Activated T-cell treated with anti-CD3 and anti-CD28 coated beads, Interleukin-2, amount 50 U/mL, for 24 hours (primary cell): Measurements from ENCODE around the gene MTMR3.
A peak's percentile ranks its signal among the peaks of the same experiment; 100 is the strongest.
"Not testable (repeated sequence)": the region's sequence is repeated elsewhere in the genome, so short reads cannot be mapped to it uniquely, and the experiment has no call there.

Source experiments
- DNase-seq: peaks from one replicate; pipeline ENCODE4 v3.0.0-alpha.2; 2020
- H3K27ac Mint-ChIP-seq: 2 replicates; pipeline ENCODE4 v1.8.0; 2020; ENCODE audit warnings: mild to moderate bottlenecking, mixed read lengths
- H3K27me3 Mint-ChIP-seq: 2 replicates; pipeline ENCODE4 v1.8.0; 2020; ENCODE audit warnings: mixed read lengths
- H3K36me3 Mint-ChIP-seq: 2 replicates; pipeline ENCODE4 v1.8.0; 2020; ENCODE audit warnings: low read depth, mixed read lengths
- H3K4me1 Mint-ChIP-seq: 2 replicates; pipeline ENCODE4 v1.8.0; 2020; ENCODE audit warnings: low read depth, mixed read lengths
- H3K4me3 Mint-ChIP-seq: 2 replicates; pipeline ENCODE4 v1.8.0; 2020; ENCODE audit warnings: mild to moderate bottlenecking, moderate library complexity, mixed read lengths
- H3K9me3 Mint-ChIP-seq: 2 replicates; pipeline ENCODE4 v1.8.0; 2020; ENCODE audit warnings: mixed read lengths

MTMR3 gene

DNA sequence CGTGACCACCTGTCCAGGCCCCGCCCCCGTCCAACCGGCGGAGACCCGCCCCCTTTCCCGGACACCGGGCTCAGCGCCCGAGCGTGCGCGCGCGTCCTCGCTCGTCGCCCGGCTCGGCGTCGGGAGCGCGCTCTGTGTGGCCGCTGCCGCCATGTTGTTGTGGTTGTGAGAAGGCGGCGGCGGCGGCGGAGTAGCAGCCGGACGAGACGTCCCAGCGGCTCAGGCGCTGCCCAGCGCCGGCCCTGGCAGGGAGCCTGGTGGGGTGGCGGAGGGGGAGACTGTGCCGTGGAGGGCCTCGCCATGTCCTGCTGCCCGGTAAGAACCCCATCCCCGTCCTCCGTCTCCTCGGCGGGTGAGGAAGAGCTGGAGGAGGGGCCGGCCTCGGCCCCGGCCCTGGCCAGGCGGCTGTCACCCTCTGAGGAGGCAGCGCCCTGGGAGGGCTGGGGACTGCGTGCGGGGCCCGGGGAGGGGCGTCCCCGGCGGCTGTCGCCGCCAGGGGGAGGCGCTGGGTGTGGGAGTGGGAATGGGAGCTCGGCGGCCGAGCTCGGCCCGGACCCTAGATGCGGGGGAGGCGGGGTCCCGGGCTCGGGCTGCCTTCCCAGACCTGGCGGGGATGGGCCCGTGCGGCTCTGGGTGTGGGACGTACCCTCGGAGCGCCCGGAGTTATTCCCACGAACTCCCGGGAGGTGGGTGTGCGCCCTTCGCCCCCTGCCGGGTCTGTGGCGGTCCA is at the start of gene MTMR3:
MTMR3 (plus strand) TSS at position 130 of the 730 bp plus-strand sequence. CDS start 87,886 bp downstream, outside the sequence.
- Mint-ChIP-seq H3K9me3 (no peaks in the 10 kb centered on the region), H3K27ac (peak within 1 kb of the TSS; percentile 86), H3K27me3 (no peaks in the 10 kb centered on the region), H3K4me1 (peaks cover 10% of the 10 kb centered on the region), H3K36me3 (peaks cover 5% of the 10 kb centered on the region), H3K4me3 (peak within 1 kb of the TSS; percentile 90)
- peak; percentile 98 for DNase-seq

DNA sequence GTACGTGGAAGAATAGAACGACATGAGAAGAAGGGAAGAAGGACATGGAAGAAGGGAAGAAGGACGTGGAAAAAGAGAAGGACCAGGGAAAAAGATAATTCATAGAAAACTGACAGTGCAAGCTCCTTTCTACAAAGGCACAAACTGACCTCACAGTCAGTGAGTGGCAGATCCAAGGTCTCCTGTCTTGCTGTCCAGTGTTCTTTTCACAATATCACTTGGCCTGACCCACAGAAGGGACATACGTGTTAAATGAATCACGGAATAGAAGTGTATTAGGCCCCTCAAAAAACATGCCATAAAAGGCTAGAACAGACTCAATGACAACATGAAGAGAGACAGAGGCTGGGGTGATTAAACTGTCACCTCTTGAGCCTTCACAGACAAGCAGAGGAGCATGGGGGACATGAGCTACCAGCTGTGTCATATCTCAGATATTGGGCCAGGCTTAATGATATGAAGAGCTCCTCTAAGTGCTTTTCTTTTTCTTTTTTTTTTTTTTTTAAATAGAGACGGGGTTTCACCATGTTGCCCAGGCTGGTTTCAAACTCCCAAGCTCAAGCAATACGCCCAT is 49.5 kb upstream of the MTMR3 start:
- peaks cover 39% of the 10 kb centered on the region for H3K4me1 Mint-ChIP-seq

DNA sequence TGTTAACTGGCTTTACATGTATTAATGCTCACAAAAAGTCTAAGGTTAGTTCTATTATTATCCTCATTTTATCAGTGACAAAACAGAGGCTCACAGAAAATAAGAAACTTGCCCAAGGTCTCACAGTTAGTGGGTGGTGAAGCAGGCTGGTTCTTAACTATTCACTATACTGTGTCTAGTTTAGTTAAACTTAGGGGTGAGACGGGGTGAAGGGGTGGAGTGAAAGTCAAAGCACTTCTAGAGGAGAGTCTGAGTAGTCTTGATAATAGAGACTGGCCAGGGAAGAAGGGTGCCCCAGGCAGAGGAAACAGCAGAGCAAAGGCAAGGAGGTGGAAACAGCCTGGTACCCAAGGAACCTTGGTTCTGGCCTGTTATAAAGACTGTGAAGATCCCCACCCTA is 48.9 kb upstream of the MTMR3 start:
- DNase-seq = no peak
- no peaks in the 10 kb centered on the region for H3K9me3 Mint-ChIP-seq
- H3K4me3 Mint-ChIP-seq = no peak overlapping the region
- peaks cover 71% of the 10 kb centered on the region for H3K36me3 Mint-ChIP-seq
- peaks cover 45% of the 10 kb centered on the region for H3K4me1 Mint-ChIP-seq
- H3K27me3 Mint-ChIP-seq = no peaks in the 10 kb centered on the region
- no peak overlapping the region for H3K27ac Mint-ChIP-seq

More for the DNA sequence above, 49.5 kb upstream of the MTMR3 start:
- Mint-ChIP-seq H3K27ac (no peak overlapping the region), H3K36me3 (peaks cover 75% of the 10 kb centered on the region), H3K4me3 (no peak overlapping the region), H3K9me3 (no peaks in the 10 kb centered on the region), H3K27me3 (no peaks in the 10 kb centered on the region)
- DNase-seq = no peak

DNA sequence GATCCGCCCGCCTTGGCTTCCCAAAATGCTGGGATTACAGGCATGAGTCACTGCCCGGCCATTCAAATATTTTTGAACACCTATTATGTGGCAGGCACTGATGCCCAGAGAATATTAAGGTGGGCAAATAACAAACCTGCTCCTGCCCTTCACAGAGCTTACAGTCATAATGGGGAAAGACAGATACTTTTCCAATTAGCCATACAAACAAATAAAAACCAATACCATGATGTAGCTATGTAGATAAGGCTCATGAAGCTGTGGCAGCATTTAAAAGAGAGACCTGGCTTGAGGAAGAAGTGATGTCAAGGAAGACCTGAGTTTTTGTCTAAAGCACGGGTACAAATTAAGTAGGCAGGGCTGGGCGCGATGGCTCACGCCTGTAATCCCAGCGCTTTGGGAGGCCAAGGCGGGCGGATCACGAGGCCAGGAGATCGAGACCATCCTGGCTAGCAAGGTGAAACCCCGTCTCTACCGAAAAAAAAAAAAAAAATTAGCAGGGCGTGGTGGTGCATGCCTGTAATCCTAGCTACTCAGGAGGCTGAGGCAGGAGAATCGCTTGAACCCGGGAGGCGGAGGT is 46.1 kb upstream of the MTMR3 start:
- Mint-ChIP-seq H3K36me3 (peaks cover 43% of the 10 kb centered on the region), H3K27ac (peak overlapping the region; percentile 77), H3K4me3 (peak overlapping the region; percentile 87), H3K4me1 (peaks cover 39% of the 10 kb centered on the region)
- H3K9me3 Mint-ChIP-seq, H3K27me3 Mint-ChIP-seq, DNase-seq: not testable (repeated sequence)

DNA sequence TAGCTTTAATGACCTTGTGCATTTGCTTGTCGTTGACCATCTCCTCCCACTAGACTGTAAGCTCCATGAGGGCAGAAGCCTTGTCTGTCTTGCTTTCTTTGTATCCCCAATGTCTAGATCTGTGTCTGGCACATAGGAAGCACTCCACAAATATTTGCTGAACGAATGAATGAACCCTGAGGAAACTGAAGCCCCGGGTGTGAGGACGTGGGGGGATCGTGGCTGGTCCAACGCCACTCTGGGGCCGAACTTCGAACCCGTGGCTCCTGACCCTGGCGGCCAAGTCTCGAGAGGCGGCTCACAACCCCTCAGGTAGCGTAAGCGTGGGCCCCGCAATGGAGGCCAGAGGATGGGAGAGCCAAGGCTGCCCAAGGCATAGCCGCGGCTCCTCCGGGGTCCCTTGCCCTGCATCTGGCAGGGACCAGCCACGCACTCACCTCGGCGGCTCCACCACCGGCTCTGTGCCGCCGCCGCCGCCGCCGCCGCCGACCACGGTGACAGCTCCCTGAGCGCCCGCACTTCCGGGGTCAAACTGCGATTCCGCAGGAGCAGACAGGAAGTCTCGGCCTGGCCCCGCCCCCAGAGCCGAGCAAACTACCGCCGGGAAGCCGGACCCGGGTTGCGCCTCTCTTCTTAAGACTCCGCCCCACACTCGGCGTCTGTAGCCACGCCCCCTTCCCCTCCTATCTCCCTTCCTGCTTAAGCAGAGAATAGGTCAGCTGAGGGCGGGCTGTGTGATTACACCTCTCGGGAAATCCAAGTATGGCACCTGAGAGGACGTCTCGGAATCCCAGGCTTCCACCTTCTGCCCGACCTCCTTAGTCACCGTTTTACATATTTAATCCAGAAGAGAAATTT is 45.0 kb upstream of the MTMR3 start, which contains the start of gene ASCC2:
ASCC2 (minus strand) TSS at position 534 of the 858 bp plus-strand sequence. CDS start 5,949 bp downstream, outside the sequence.
- Mint-ChIP-seq H3K4me1 (peaks cover 37% of the 10 kb centered on the region), H3K27me3 (no peaks in the 10 kb centered on the region), H3K36me3 (peaks cover 32% of the 10 kb centered on the region), H3K9me3 (no peaks in the 10 kb centered on the region), H3K27ac (peak within 1 kb of the TSS; percentile 95), H3K4me3 (peak within 1 kb of the TSS; percentile 87)
- peak; percentile 99 for DNase-seq

DNA sequence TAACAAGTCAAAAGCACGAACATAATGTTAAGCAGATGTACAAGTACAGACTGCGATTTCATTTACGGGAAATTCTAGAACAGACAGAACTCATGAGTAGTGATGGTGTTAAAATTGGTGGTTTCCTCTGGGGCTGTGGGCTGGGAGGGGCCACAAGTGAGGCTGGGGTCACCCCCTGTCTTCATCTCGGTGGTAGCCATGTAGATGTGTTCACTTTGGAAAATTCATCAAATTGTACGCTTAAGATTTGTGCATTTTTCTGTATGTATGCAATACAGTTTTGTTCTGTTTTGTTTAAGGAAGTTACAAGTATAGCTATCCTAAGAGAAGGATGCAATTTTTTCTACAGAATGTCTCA is 44.4 kb upstream of the MTMR3 start:
- H3K4me1 Mint-ChIP-seq = peaks cover 37% of the 10 kb centered on the region
- H3K36me3 Mint-ChIP-seq = peaks cover 26% of the 10 kb centered on the region
- no peaks in the 10 kb centered on the region for H3K9me3 Mint-ChIP-seq
- no peaks in the 10 kb centered on the region for H3K27me3 Mint-ChIP-seq
- DNase-seq = no peak
- peak overlapping the region; percentile 87 for H3K4me3 Mint-ChIP-seq
- peak overlapping the region; percentile 95 for H3K27ac Mint-ChIP-seq

GRCh38 chr22:29839039-29839438 is 43.9 kb upstream of the MTMR3 start:
- Mint-ChIP-seq H3K36me3 (peaks cover 23% of the 10 kb centered on the region), H3K27me3 (no peaks in the 10 kb centered on the region), H3K4me3 (peak overlapping the region; percentile 87), H3K27ac (peak overlapping the region; percentile 95), H3K9me3 (no peaks in the 10 kb centered on the region), H3K4me1 (peaks cover 37% of the 10 kb centered on the region)
- DNase-seq = no peak

DNA sequence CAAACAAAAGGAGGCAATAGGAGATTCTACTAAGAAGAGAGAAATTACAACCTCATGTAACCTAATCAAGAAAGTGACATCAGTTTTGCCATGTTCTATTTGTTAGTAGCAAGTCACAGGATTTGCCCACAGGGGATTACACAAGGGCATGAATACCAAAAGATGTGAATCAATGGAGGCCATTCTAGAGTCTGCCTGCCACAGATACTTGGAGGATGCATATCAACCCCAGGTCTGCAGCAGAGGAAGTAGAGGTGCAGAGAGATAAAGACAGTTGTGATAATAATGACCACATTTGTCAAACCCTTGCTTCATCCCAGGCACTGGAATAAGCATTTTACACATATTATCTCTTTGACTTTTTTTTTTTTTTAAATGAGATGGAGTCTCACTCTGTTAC is 42.5 kb upstream of the MTMR3 start:
- no peak overlapping the region for H3K27ac Mint-ChIP-seq
- H3K4me1 Mint-ChIP-seq = peaks cover 34% of the 10 kb centered on the region
- DNase-seq = no peak
- H3K9me3 Mint-ChIP-seq = no peaks in the 10 kb centered on the region
- H3K36me3 Mint-ChIP-seq = peaks cover 13% of the 10 kb centered on the region
- no peaks in the 10 kb centered on the region for H3K27me3 Mint-ChIP-seq
- H3K4me3 Mint-ChIP-seq = no peak overlapping the region

- H3K4me3 Mint-ChIP-seq = no peak overlapping the region
- DNase-seq = no peak
- peaks cover 8% of the 10 kb centered on the region for H3K36me3 Mint-ChIP-seq
These were observed 40.8 kb upstream of the MTMR3 start for GRCh38 chr22:29842172-29842571.

DNA sequence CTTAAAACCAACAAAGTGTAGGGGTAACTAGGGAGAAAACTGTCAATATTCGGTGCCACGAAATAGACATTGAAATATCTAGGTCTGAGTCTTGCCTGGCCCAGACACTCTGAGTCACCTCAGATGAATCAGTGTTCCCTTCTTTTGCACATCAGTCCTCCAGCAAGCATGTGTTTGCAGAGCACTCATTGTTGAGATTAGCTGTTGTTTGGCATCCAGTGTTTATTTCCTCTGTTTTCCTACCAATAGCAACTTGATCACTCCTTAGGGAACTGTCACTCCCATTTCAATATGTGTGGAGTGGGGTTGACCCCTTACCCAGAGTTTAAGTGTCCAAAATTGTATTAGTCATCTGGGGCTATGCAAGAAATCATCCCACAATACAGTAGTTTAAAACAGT is 40.2 kb upstream of the MTMR3 start:
- no peak overlapping the region for H3K4me3 Mint-ChIP-seq
- no peaks in the 10 kb centered on the region for H3K27me3 Mint-ChIP-seq
- H3K4me1 Mint-ChIP-seq = peaks cover 13% of the 10 kb centered on the region
- H3K9me3 Mint-ChIP-seq = peaks cover 5% of the 10 kb centered on the region
- DNase-seq = no peak
- H3K36me3 Mint-ChIP-seq = peaks cover 3% of the 10 kb centered on the region
- no peak overlapping the region for H3K27ac Mint-ChIP-seq

More at GRCh38 chr22:29842172-29842571, 40.8 kb upstream of the MTMR3 start:
- H3K27me3 Mint-ChIP-seq = no peaks in the 10 kb centered on the region
- no peak overlapping the region for H3K27ac Mint-ChIP-seq
- peaks cover 19% of the 10 kb centered on the region for H3K4me1 Mint-ChIP-seq
- peaks cover 5% of the 10 kb centered on the region for H3K9me3 Mint-ChIP-seq

DNA sequence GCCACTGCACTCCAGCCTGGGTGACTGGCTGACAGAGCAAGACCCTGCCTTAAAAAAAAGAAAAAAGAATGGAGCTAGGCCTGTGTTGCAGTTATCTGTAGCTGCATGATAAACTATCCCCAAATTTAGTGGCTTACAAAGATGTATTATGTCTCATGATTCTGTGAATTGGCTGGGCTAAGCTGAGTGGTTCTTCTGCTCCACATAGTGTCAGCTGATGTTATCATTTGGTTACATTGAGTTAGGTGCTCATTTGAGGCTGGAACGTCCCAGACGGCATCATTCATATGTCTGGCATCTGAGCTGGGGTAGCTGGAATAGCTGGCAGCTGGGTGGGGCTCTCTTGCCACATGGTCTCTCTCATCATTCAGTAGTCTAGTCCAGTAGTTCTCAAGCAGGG is 36.7 kb upstream of the MTMR3 start:
- no peak for DNase-seq
- Mint-ChIP-seq H3K27me3 (no peaks in the 10 kb centered on the region), H3K9me3 (peaks cover 5% of the 10 kb centered on the region), H3K4me3 (no peak overlapping the region), H3K4me1 (peaks cover 3% of the 10 kb centered on the region), H3K27ac (no peak overlapping the region), H3K36me3 (no peaks in the 10 kb centered on the region)

- Mint-ChIP-seq H3K4me3 (no peak overlapping the region), H3K9me3 (peaks cover 5% of the 10 kb centered on the region), H3K36me3 (no peaks in the 10 kb centered on the region), H3K27ac (no peak overlapping the region), H3K27me3 (no peaks in the 10 kb centered on the region), H3K4me1 (no peaks in the 10 kb centered on the region)
- no peak for DNase-seq
These were observed 34.9 kb upstream of the MTMR3 start for GRCh38 chr22:29848111-29848510.

DNA sequence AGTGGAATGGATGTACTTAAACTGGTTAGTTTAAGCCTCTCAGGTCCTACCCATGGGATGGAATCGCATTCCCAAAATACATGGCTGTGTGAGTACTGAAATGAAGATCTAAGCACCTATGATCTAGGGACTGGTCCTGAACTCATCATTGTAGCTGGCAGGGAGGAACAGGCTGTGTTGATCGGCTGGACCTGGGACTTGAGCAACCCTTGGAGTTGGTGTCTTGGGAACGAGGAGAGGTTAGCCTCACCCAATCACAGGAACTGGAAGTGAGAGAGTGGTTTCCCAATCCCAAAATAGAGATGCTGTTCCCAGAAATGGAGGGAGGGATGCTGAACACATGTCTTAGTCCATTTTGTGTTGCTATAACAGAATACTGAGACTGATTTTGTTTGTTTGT is 28.5 kb upstream of the MTMR3 start:
- H3K9me3 Mint-ChIP-seq = no peaks in the 10 kb centered on the region
- no peak overlapping the region for H3K4me3 Mint-ChIP-seq
- no peak for DNase-seq
- peaks cover 3% of the 10 kb centered on the region for H3K27me3 Mint-ChIP-seq
- no peaks in the 10 kb centered on the region for H3K36me3 Mint-ChIP-seq
- no peaks in the 10 kb centered on the region for H3K4me1 Mint-ChIP-seq
- H3K27ac Mint-ChIP-seq = no peak overlapping the region

GRCh38 chr22:29855611-29856181 is 27.3 kb upstream of the MTMR3 start:
- no peaks in the 10 kb centered on the region for H3K36me3 Mint-ChIP-seq
- no peak overlapping the region for H3K4me3 Mint-ChIP-seq
- no peaks in the 10 kb centered on the region for H3K4me1 Mint-ChIP-seq

More at GRCh38 chr22:29855611-29856181, 27.3 kb upstream of the MTMR3 start:
- no peak overlapping the region for H3K27ac Mint-ChIP-seq
- H3K9me3 Mint-ChIP-seq = no peaks in the 10 kb centered on the region
- peaks cover 3% of the 10 kb centered on the region for H3K27me3 Mint-ChIP-seq
- DNase-seq = no peak
